NOMO-1 (cell line): ENCODE measurements around the gene STK17A.
"Not testable (repeated sequence)": the region's sequence is repeated elsewhere in the genome, so short reads cannot be mapped to it uniquely, and the experiment has no call there.

Source experiments
- DNase-seq, 2 experiments: peaks; one replicate each; lab custom pipeline; 2025; ENCODE audit not compliant: unreplicated experiment in 2 of 2; lab: John Stamatoyannopoulos, UW

STK17A gene

GRCh38 chr7:43653891-43654504 is 71.1 kb downstream of the STK17A start:
- DNase-seq = no peak

- DNase-seq = no peak
Observed at GRCh38 chr7:43655584-43655983, 72.7 kb downstream of the STK17A start.

GRCh38 chr7:43656997-43657396 is 74.1 kb downstream of the STK17A start:
- no peak for DNase-seq

GRCh38 chr7:43658718-43659548 is 76.0 kb downstream of the STK17A start:
- DNase-seq = no peak

GRCh38 chr7:43659549-43659896 is 76.6 kb downstream of the STK17A start:
- DNase-seq = no peak

GRCh38 chr7:43660141-43660540 is 77.2 kb downstream of the STK17A start:
- DNase-seq = no peak

- DNase-seq = no peak
Observed at GRCh38 chr7:43664681-43665080, 81.8 kb downstream of the STK17A start.

- no peak for DNase-seq
Observed at GRCh38 chr7:43666938-43667337, 84.0 kb downstream of the STK17A start.

GRCh38 chr7:43668035-43668434 is 85.1 kb downstream of the STK17A start:
- DNase-seq = no peak

GRCh38 chr7:43669286-43670081 is 86.6 kb downstream of the STK17A start:
- no peak for DNase-seq

GRCh38 chr7:43671521-43671920 is 88.6 kb downstream of the STK17A start:
- DNase-seq = no peak

- DNase-seq = not testable (repeated sequence)
Observed at GRCh38 chr7:43673243-43673976, 90.5 kb downstream of the STK17A start.

GRCh38 chr7:43674559-43675436 is 91.9 kb downstream of the STK17A start:
- DNase-seq = no peak
